Left ventricle myocardium inferior (tissue), 1 donor: Measurements from ENCODE around the gene MRPS34. TPM values are rescaled to one million over a fixed set of nuclear protein-coding genes. Genes with fewer than 3 reads are reported as not detected.

Source experiments
- DNase-seq: peaks from one replicate; pipeline ENCODE4 v3.0.0-alpha.2; 2020
- H3K27ac ChIP-seq: fragments of 200-600 bp; replicated peaks from 2 replicates; pipeline ENCODE4 v1.8.0; 2021
- H3K27me3 ChIP-seq: fragments of 200-600 bp; 2 replicates; pipeline ENCODE4 v1.8.0; 2021; ENCODE audit warnings: low read depth
- H3K36me3 ChIP-seq: fragments of 200-600 bp; 2 replicates; pipeline ENCODE4 v1.8.0; 2021
- H3K4me1 ChIP-seq: fragments of 200-600 bp; 2 replicates; pipeline ENCODE4 v1.8.0; 2021
- H3K4me3 ChIP-seq: fragments of 200-600 bp; 2 replicates; pipeline ENCODE4 v1.8.0; 2021; ENCODE audit warnings: mild to moderate bottlenecking, moderate library complexity
- H3K9me3 ChIP-seq: fragments of 200-600 bp; replicated peaks from 2 replicates; pipeline ENCODE4 v1.8.0; 2021
- CTCF ChIP-seq: fragments of 200-600 bp; IDR thresholded peaks from 2 replicates; pipeline ENCODE4 v1.8.0; 2021; ENCODE audit warnings: antibody characterized with exemption, mild to moderate bottlenecking, borderline replicate concordance
- intact Hi-C: fragments of 100-400 bp; cut with micrococcal nuclease; formaldehyde crosslinking; loops from one replicate; pipeline ENCODE4 v1.11.0; 2022
- total RNA-seq: library from RNA; stranded (reverse); fragmentation: NEBNext Ultra II Directional; extraction: Animal tissue kit (Norgen Biotek cat#: 25700); gene quantifications from one replicate; pipeline ENCODE4 v1.2.1, GENCODE V29; 2021
- donor health status: DM: no; HTN: yes; CAD: no; lungs with severe emphysema.

Gene MRPS34
- total RNA-seq, 1 donor from 2014 or later: 78.0 TPM

DNA sequence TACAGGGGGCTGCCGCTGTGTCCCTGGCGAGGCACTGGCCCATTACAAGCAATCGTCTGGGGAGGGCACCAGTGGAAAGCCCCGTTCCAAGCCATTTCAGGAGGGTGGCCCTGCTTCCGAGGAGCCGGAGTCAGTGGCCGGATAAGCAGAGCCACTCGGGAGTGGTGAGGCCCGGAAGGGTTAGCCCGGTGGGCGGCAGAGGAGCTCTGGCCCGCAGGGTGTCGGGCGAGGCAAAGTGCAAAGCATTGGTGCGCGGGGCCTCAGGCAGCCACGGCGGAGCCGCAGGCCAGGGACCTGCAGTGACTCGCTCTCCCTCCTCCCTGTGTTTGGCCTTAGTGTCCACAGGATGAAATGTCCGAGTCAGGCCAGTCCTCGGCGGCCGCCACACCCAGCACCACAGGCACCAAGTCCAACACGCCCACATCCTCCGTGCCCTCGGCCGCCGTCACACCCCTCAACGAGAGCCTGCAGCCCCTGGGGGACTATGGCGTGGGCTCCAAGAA is 26.2 kb downstream of the MRPS34 start:
- H3K36me3 ChIP-seq: peaks cover 83% of the 10 kb centered on the region
- no peaks in the 10 kb centered on the region for H3K9me3 ChIP-seq

GRCh38 chr16:1745900-1746692 is 26.8 kb downstream of the MRPS34 start:
- H3K27ac ChIP-seq: no peak overlapping the region
- H3K27me3 ChIP-seq: no peaks in the 10 kb centered on the region
- DNase-seq: no peak
- H3K4me3 ChIP-seq: no peak overlapping the region
- intact Hi-C loops: no loop called here
- peaks cover 80% of the 10 kb centered on the region for H3K36me3 ChIP-seq
- no peak for TF ChIP-seq CTCF
- no peaks in the 10 kb centered on the region for H3K4me1 ChIP-seq
- no peaks in the 10 kb centered on the region for H3K9me3 ChIP-seq

More for the DNA sequence above, 26.2 kb downstream of the MRPS34 start:
- H3K27ac ChIP-seq: no peak overlapping the region
- no peak for TF ChIP-seq CTCF
- H3K4me3 ChIP-seq: no peak overlapping the region
- no peaks in the 10 kb centered on the region for H3K27me3 ChIP-seq
- intact Hi-C loops: no loop called here
- DNase-seq: no peak
- H3K4me1 ChIP-seq: no peaks in the 10 kb centered on the region

DNA sequence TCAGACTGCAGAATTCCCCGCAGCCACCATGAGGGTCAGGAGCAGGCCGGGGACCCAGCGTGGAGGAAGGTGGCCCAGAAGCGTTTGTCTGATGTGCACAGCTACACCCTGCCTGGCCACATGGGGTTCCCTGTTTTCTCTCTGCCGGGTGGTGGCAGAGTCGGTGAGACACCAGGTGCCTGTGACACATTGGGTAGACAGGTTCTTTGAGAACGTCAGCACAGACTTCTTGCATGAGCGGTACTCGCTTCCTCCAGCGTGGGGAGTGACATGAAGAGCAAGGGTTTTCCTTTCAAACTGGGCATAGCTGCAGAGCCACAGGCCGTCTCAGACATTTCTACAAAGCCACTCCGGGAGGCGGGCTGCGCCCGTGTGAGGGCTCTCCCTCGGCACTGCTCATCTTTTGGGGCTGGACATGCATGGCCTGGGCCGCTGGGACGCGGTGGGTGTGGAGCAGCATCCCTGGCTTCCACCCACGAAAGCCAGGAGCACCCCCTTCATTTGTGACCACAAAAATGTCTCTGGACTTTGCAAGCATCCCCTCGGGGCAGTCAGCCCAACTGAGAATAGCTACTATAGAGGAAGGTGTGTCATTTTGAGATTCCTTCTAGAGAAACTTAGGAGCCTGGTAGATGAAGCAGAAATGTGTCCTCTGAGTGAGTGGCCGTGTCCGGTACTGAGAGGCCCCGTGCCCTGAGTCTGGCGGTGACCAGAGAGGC is 27.6 kb downstream of the MRPS34 start:
- Histone ChIP-seq H3K36me3 (peaks cover 76% of the 10 kb centered on the region), H3K9me3 (no peaks in the 10 kb centered on the region), H3K27ac (no peak overlapping the region), H3K4me1 (no peaks in the 10 kb centered on the region), H3K27me3 (no peaks in the 10 kb centered on the region), H3K4me3 (no peak overlapping the region)
- intact Hi-C loops: no loop called here
- DNase-seq: no peak
- TF ChIP-seq CTCF: no peak

- Histone ChIP-seq H3K4me1 (no peaks in the 10 kb centered on the region), H3K36me3 (peaks cover 66% of the 10 kb centered on the region), H3K27ac (no peak overlapping the region), H3K27me3 (no peaks in the 10 kb centered on the region), H3K9me3 (no peaks in the 10 kb centered on the region), H3K4me3 (no peak overlapping the region)
- intact Hi-C loops: no loop called here
- no peak for DNase-seq
- TF ChIP-seq CTCF: no peak
Observed at GRCh38 chr16:1744338-1744840, 28.5 kb downstream of the MRPS34 start.

GRCh38 chr16:1743376-1744337 is 29.3 kb downstream of the MRPS34 start:
- Histone ChIP-seq H3K9me3 (no peaks in the 10 kb centered on the region), H3K27me3 (no peaks in the 10 kb centered on the region), H3K36me3 (peaks cover 59% of the 10 kb centered on the region), H3K27ac (no peak overlapping the region), H3K4me3 (no peak overlapping the region), H3K4me1 (no peaks in the 10 kb centered on the region)
- intact Hi-C loops: no loop called here
- DNase-seq: no peak
- TF ChIP-seq CTCF: no peak
